Fibroblast of lung (primary cell): ENCODE results near the gene SLC4A1. TPM values are rescaled to one million over a fixed set of nuclear protein-coding genes. Genes with fewer than 3 reads are reported as not detected.
A peak's percentile ranks its signal among the peaks of the same experiment; 100 is the strongest.

Experiments
- DNase-seq, 2 donors: peaks; one replicate each; pipeline versions ENCODE4 v3.0.0 to v3.0.0-alpha.2; 2010; ENCODE audit warnings: low read depth in 2 of 2
- H2AFZ ChIP-seq: 2 replicates; pipeline ENCODE4 v1.5.1; 2012; ENCODE audit warnings: low read length, control low read depth, inconsistent platforms
- H3K27ac ChIP-seq: 2 replicates; pipeline ENCODE4 v1.5.1; 2011; ENCODE audit warnings: low read length, control low read depth; ENCODE audit not compliant: insufficient read depth
- H3K27me3 ChIP-seq: 2 replicates; pipeline ENCODE4 v1.5.1; 2011; ENCODE audit warnings: mild to moderate bottlenecking, low read length; ENCODE audit not compliant: control insufficient read depth, insufficient read depth
- H3K36me3 ChIP-seq: 2 replicates; pipeline ENCODE4 v1.5.1; 2011; ENCODE audit warnings: low read length; ENCODE audit not compliant: control insufficient read depth, insufficient read depth
- H3K4me1 ChIP-seq: 2 replicates; pipeline ENCODE4 v1.5.1; 2011; ENCODE audit warnings: low read length; ENCODE audit not compliant: control insufficient read depth, insufficient read depth; ENCODE audit errors: extremely low read depth
- H3K4me2 ChIP-seq: 2 replicates; pipeline ENCODE4 v1.5.1; 2011; ENCODE audit warnings: low read length, control low read depth; ENCODE audit not compliant: insufficient read depth; ENCODE audit errors: extremely low read depth
- H3K4me3 ChIP-seq, 4 experiments: fragments of 200-600 bp in 1 of 4; sonication (generic) in 1 of 4; replicated peaks in 1 of 4; 2 replicates each; pipeline ENCODE4 v1.5.1; 2011 to 2016; ENCODE audit warnings: low read length in 4 of 4, low read depth in 3 of 4, mild to moderate bottlenecking in 3 of 4, control low read depth in 2 of 4, inconsistent platforms in 1 of 4, mixed read lengths in 1 of 4; ENCODE audit not compliant: insufficient read depth in 1 of 4; ENCODE audit errors: control extremely low read depth in 1 of 4
- H3K79me2 ChIP-seq: 2 replicates; pipeline ENCODE4 v1.5.1; 2012; ENCODE audit warnings: mild to moderate bottlenecking, low read length, inconsistent platforms; ENCODE audit not compliant: control insufficient read depth, insufficient read depth
- H3K9ac ChIP-seq: 2 replicates; pipeline ENCODE4 v1.5.1; 2011; ENCODE audit warnings: mild to moderate bottlenecking, low read length, control low read depth; ENCODE audit not compliant: insufficient read depth
- H3K9me3 ChIP-seq: 2 replicates; pipeline ENCODE4 v1.5.1; 2012; ENCODE audit warnings: low read depth, low read length; ENCODE audit not compliant: control insufficient read depth, insufficient read depth
- H4K20me1 ChIP-seq: 2 replicates; pipeline ENCODE4 v1.5.1; 2011; ENCODE audit warnings: low read length; ENCODE audit not compliant: control insufficient read depth, insufficient read depth; ENCODE audit errors: extremely low read depth
- CTCF ChIP-seq, 2 donors: IDR thresholded peaks in 1 of 2; conservative IDR thresholded peaks in 1 of 2; 1 replicate in 1 of 2; 2 replicates in 1 of 2; pipeline ENCODE4 v1.5.1; 2011 to 2012; ENCODE audit warnings: low read length in 2 of 2, control low read depth in 1 of 2, inconsistent platforms in 1 of 2, low read depth in 1 of 2, mild to moderate bottlenecking in 1 of 2
- EZH2 ChIP-seq: IDR thresholded peaks from 2 replicates; pipeline ENCODE4 v1.5.1; 2012; ENCODE audit warnings: low read length, control low read depth, mild to moderate bottlenecking; ENCODE audit errors: missing control alignments
- polyA plus RNA-seq, 2 donors: library from polyadenylated mRNA; depleted of rRNA in 1 of 2; stranded (reverse) in 1 of 2; unstranded in 1 of 2; fragments of >200 nt; gene quantifications; 2 replicates each; pipeline ENCODE4 v1.2.1, GENCODE V29; 2011 to 2012; ENCODE audit warnings: missing spikeins in 1 of 2
- total RNA-seq: library from RNA; depleted of rRNA; stranded (reverse); fragments of >200 nt; gene quantifications from 2 replicates; pipeline ENCODE4 v1.2.1, GENCODE V29; 2014

The SLC4A1 gene
- total and polyA plus RNA-seq, 2 donors (not counting 1 experiment from before 2014, with no cell fraction given), result not detected

- peaks cover 20% of the 10 kb centered on the region for H3K4me1 ChIP-seq
- no peaks in the 10 kb centered on the region for H3K9me3 ChIP-seq
- peaks cover 5% of the 10 kb centered on the region for H3K79me2 ChIP-seq
- no peak for TF ChIP-seq EZH2
- TF ChIP-seq CTCF (conservative IDR thresholded peaks at IDR 0.05 in 1 of 2, IDR thresholded peaks at IDR 0.05 in 1 of 2; ENCODE audit: low read depth in 1 of 2, low read length in 2 of 2), result no peak
- no peaks in the 10 kb centered on the region for H4K20me1 ChIP-seq
- H3K4me3 ChIP-seq, result no peak overlapping the region
- H3K27ac ChIP-seq, result no peak overlapping the region
- DNase-seq, result no peak
- no peak overlapping the region for H2AFZ ChIP-seq
- H3K9ac ChIP-seq, result no peak overlapping the region
- H3K4me2 ChIP-seq, result no peak overlapping the region
- peaks cover 57% of the 10 kb centered on the region for H3K36me3 ChIP-seq
- no peaks in the 10 kb centered on the region for H3K27me3 ChIP-seq
Measured at GRCh38 chr17:44211281-44212265, 56.4 kb downstream of the SLC4A1 start.

GRCh38 chr17:44210342-44211192 lies 57.4 kb downstream of the SLC4A1 start:
- Histone ChIP-seq H3K4me3 (no peak overlapping the region), H3K4me1 (peaks cover 20% of the 10 kb centered on the region), H2AFZ (no peak overlapping the region), H4K20me1 (no peaks in the 10 kb centered on the region), H3K9ac (no peak overlapping the region), H3K9me3 (no peaks in the 10 kb centered on the region), H3K27me3 (no peaks in the 10 kb centered on the region), H3K79me2 (no peaks in the 10 kb centered on the region), H3K36me3 (peaks cover 52% of the 10 kb centered on the region), H3K4me2 (peak overlapping the region; percentile 18), H3K27ac (peak overlapping the region; percentile 11)
- TF ChIP-seq CTCF (conservative IDR thresholded peaks at IDR 0.05 in 1 of 2, IDR thresholded peaks at IDR 0.05 in 1 of 2; ENCODE audit: low read depth in 1 of 2, low read length in 2 of 2) (peak; percentile 73 to 97), EZH2 (no peak)
- DNase-seq, result peak; percentile 80 to 87
